Kidney tubule cell (primary cell): ENCODE results near the gene TMEM235.
A peak's percentile ranks its signal among the peaks of the same experiment; 100 is the strongest.

Source experiments
- DNase-seq: peaks from one replicate; pipeline ENCODE4 v3.0.0-alpha.2; 2018; ENCODE audit warnings: low spot score

TMEM235 gene

GRCh38 chr17:78230996-78231935 is at the start of gene TMEM235:
Gene TMEM235 (plus strand): TSS chr17:78231631. CDS start chr17:78232024, 393 bp downstream.
- DNase-seq, result no peak

- DNase-seq, result no peak
Observed at GRCh38 chr17:78182504-78182903, 48.9 kb upstream of the TMEM235 start.

GRCh38 chr17:78183916-78184315 is 47.5 kb upstream of the TMEM235 start:
- peak; percentile 72 for DNase-seq

GRCh38 chr17:78184351-78184750 is 47.1 kb upstream of the TMEM235 start:
- DNase-seq, result peak; percentile 27

- DNase-seq, result peak; percentile 90
Observed at GRCh38 chr17:78184868-78185267, 46.6 kb upstream of the TMEM235 start.

GRCh38 chr17:78185981-78186691 is 45.3 kb upstream of the TMEM235 start:
- peak; percentile 76 for DNase-seq

GRCh38 chr17:78186692-78187595 is 44.5 kb upstream of the TMEM235 start, which contains the start of the genes AFMID and TK1:
Gene AFMID (plus strand): TSS chr17:78187362. CDS start chr17:78187371, 9 bp downstream.
Gene TK1 (minus strand): TSS chr17:78187052. CDS start chr17:78186994, 58 bp downstream.
- DNase-seq, result peak; percentile 99

- no peak for DNase-seq
Observed at GRCh38 chr17:78196716-78197115, 34.7 kb upstream of the TMEM235 start.

GRCh38 chr17:78197147-78197832 is 34.1 kb upstream of the TMEM235 start:
- no peak for DNase-seq

- no peak for DNase-seq
Observed at GRCh38 chr17:78200451-78200850, 31.0 kb upstream of the TMEM235 start.

GRCh38 chr17:78202666-78203065 is 28.8 kb upstream of the TMEM235 start:
- no peak for DNase-seq

- no peak for DNase-seq
Observed at GRCh38 chr17:78204387-78205123, 26.9 kb upstream of the TMEM235 start.

- no peak for DNase-seq
Observed at GRCh38 chr17:78205124-78205775, 26.2 kb upstream of the TMEM235 start.

- no peak for DNase-seq
Observed at GRCh38 chr17:78206298-78206697, 25.1 kb upstream of the TMEM235 start.

- DNase-seq, result no peak
Observed at GRCh38 chr17:78208486-78208885, 22.9 kb upstream of the TMEM235 start.

- DNase-seq, result no peak
Observed at GRCh38 chr17:78210111-78210510, 21.3 kb upstream of the TMEM235 start.

- no peak for DNase-seq
Observed at GRCh38 chr17:78211032-78211431, 20.4 kb upstream of the TMEM235 start.

GRCh38 chr17:78214016-78214705 is 17.3 kb upstream of the TMEM235 start, which contains the start of gene BIRC5:
Gene BIRC5 (plus strand): TSS chr17:78214253. CDS start chr17:78214317, 64 bp downstream.
- peak; percentile 85 for DNase-seq

GRCh38 chr17:78214706-78215061 is 16.7 kb upstream of the TMEM235 start:
- no peak for DNase-seq
